22Rv1 (cell line): Measurements from ENCODE around the gene CALHM1.

Experiments
- CTCF ChIP-seq: fragments of 450-650 bp; IDR thresholded peaks from 2 replicates; pipeline ENCODE4 v1.5.1; 2017; ENCODE audit warnings: mild to moderate bottlenecking
- ZFX ChIP-seq: fragments of 450-650 bp; IDR thresholded peaks from 2 replicates; pipeline ENCODE4 v1.6.1; 2017; ENCODE audit warnings: antibody characterized with exemption, borderline replicate concordance

DNA sequence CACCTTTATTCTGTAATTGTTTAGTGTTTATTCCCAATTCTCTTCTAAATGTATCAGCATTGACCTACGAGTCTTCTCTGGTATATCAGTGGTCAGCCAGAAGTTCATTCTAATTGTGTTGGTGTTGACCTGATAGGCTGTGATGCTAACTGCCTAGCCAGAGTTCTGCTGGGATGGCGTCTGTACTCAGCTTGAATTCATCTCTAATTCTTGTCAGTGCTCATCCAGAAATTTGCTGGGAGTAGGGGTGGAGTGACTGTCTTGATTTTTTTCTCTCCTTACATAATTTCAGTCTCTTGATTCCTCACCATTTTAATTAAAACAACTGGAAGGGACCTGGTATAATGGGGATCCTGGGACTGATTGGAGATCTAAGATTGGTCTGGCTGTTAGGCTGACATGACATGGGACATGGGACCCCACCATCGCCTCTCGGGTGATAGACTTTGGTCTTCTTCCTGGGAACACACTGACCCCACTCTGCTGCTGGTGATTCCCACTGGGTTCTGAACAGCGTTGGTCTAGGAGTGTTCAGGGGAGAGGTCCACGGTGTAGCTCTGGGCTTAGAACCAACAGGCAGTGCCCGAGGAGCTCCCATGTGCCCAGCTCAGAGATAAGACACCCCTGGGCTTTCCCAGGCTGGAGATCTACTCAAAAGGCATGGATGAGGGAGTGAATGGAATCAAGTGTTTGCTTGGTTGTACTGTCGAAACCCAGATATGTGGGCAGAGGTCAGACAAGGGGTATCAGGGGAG lies 38.6 kb upstream of the CALHM1 start:
- no peak for TF ChIP-seq CTCF
- no peak for TF ChIP-seq ZFX
